Endothelial cell of umbilical vein (primary cell): ENCODE data around the gene IL22. TPM values are rescaled to one million over a fixed set of nuclear protein-coding genes. Genes with fewer than 3 reads are reported as not detected.

Source experiments
- BruUV-seq: library from RNA; stranded (reverse); fragments of 400-500 nt; replicated peaks from 2 replicates; lab custom pipeline; 2021; lab: Mats Ljungman, UMichigan
- CTCF ChIA-PET: fragments of 300-600, 350-600 bp; sonication (Branson Sonifier 250); formaldehyde crosslinking; loops from one replicate; lab custom pipeline; 2021; ENCODE audit warnings: antibody characterized with exemption, inconsistent platforms; lab: Charles Lee
- POLR2A ChIA-PET: fragments of 300-600, 350-600 bp; sonication (Branson Sonifier 250); formaldehyde crosslinking; loops from one replicate; lab custom pipeline; 2021; ENCODE audit warnings: antibody characterized with exemption, inconsistent platforms; lab: Charles Lee
- DNase-seq: peaks from one replicate; pipeline ENCODE4 v3.0.0-alpha.2; 2011; ENCODE audit warnings: low read depth, low spot score
- FAIRE-seq: peaks from 2 replicates; lab custom pipeline; 2011; peaks lifted over from hg19 to GRCh38; lab: Jason Lieb, UNC
- H2AFZ ChIP-seq: 2 replicates; pipeline ENCODE4 v1.6.0; 2012; ENCODE audit warnings: low read depth, low read length, control low read depth, inconsistent platforms
- H3K27ac ChIP-seq: 2 replicates; pipeline ENCODE4 v1.5.1; 2011; ENCODE audit warnings: low read depth, mild to moderate bottlenecking, control low read depth, low read length, moderate library complexity; ENCODE audit not compliant: insufficient read depth
- H3K27me3 ChIP-seq, 2 experiments: 2 replicates each; pipeline versions ENCODE4 v1.6.0 to v1.6.1; 2011; ENCODE audit warnings: low read length in 2 of 2, mixed read lengths in 1 of 2; ENCODE audit not compliant: control insufficient read depth in 2 of 2, insufficient read depth in 2 of 2
- H3K36me3 ChIP-seq, 2 experiments: 2 replicates in 1 of 2; 3 replicates in 1 of 2; pipeline ENCODE4 v1.5.1; 2011; ENCODE audit warnings: low read length in 2 of 2, mild to moderate bottlenecking in 1 of 2, moderate library complexity in 1 of 2; ENCODE audit not compliant: control insufficient read depth in 2 of 2, insufficient read depth in 2 of 2; ENCODE audit errors: extremely low read depth in 1 of 2
- H3K4me1 ChIP-seq: 3 replicates; pipeline ENCODE4 v1.5.1; 2011; ENCODE audit warnings: mild to moderate bottlenecking, low read length; ENCODE audit not compliant: control insufficient read depth, insufficient read depth; ENCODE audit errors: extremely low read depth
- H3K4me2 ChIP-seq: 2 replicates; pipeline ENCODE4 v1.6.1; 2011; ENCODE audit warnings: low read length, control low read depth, mixed read lengths; ENCODE audit not compliant: insufficient read depth
- H3K4me3 ChIP-seq, 3 experiments: fragments of 200-600 bp in 1 of 3; sonication (generic), shearing (Covaris generic) in 1 of 3; replicated peaks in 1 of 3; 2 replicates each; pipeline ENCODE4 v1.5.1; 2011 to 2016; ENCODE audit warnings: control low read depth in 3 of 3, low read length in 3 of 3, mild to moderate bottlenecking in 2 of 3, inconsistent platforms in 1 of 3, low read depth in 1 of 3, moderate library complexity in 1 of 3; ENCODE audit not compliant: insufficient read depth in 1 of 3
- H3K79me2 ChIP-seq: 2 replicates; pipeline ENCODE4 v1.6.0; 2012; ENCODE audit warnings: low read length, inconsistent platforms; ENCODE audit not compliant: control insufficient read depth, insufficient read depth
- H3K9ac ChIP-seq: replicated peaks from 2 replicates; pipeline ENCODE3; 2011; ENCODE audit warnings: low read length, control low read depth; ENCODE audit not compliant: insufficient read depth; ENCODE audit errors: extremely low read depth
- H3K9me1 ChIP-seq: replicated peaks from 3 replicates; pipeline ENCODE4 v1.6.0; 2011; ENCODE audit warnings: mild to moderate bottlenecking, low read length; ENCODE audit not compliant: control insufficient read depth, insufficient read depth; ENCODE audit errors: extremely low read depth
- H3K9me3 ChIP-seq: replicated peaks from 2 replicates; pipeline ENCODE4 v1.5.1; 2012; ENCODE audit warnings: low read length, inconsistent platforms; ENCODE audit not compliant: control insufficient read depth, insufficient read depth
- H4K20me1 ChIP-seq: replicated peaks from 2 replicates; pipeline ENCODE3; 2011; ENCODE audit warnings: mild to moderate bottlenecking, low read length; ENCODE audit not compliant: control insufficient read depth, insufficient read depth; ENCODE audit errors: extremely low read depth
- FOS ChIP-seq: IDR thresholded peaks from 2 replicates; pipeline ENCODE4 v1.6.1; 2011; ENCODE audit warnings: mild to moderate bottlenecking, low read length, moderate library complexity, borderline replicate concordance; ENCODE audit not compliant: insufficient read depth
- GATA2 ChIP-seq: IDR thresholded peaks from 2 replicates; pipeline ENCODE4 v1.7.0; 2011; ENCODE audit warnings: low read depth, mild to moderate bottlenecking, moderate library complexity, mixed read lengths, low read length; ENCODE audit not compliant: insufficient read length, insufficient read depth
- MYC ChIP-seq: IDR thresholded peaks from one replicate; pipeline ENCODE4 v1.6.1; 2011; ENCODE audit warnings: mild to moderate bottlenecking, low read depth, low read length
- POLR2A ChIP-seq: IDR thresholded peaks from 2 replicates; pipeline ENCODE4 v1.6.1; 2012; ENCODE audit warnings: low read depth, mild to moderate bottlenecking, control low read depth, low read length
- dilution Hi-C: fragments of 300-500 bp; cut with MboI; formaldehyde crosslinking; loops from one replicate; pipeline ENCODE4 v1.15.0; 2019; ENCODE audit warnings: low sequenced_read_pairs; ENCODE audit not compliant: extremely low pct_ligation_motif_present
- intact Hi-C: fragments of 100-400 bp; cut with micrococcal nuclease; formaldehyde crosslinking; loops from one replicate; pipeline ENCODE4 v1.10.0; 2022
- polyA plus RNA-seq, 4 experiments: library from polyadenylated mRNA; depleted of rRNA in 3 of 4; stranded (reverse) in 3 of 4; unstranded in 1 of 4; fragments of >200 nt; gene quantifications; 2 replicates each; pipeline versions ENCODE4 v1.2.1 to v1.2.3, GENCODE V29; 2011 to 2012; ENCODE audit warnings: missing spikeins in 1 of 4
- total RNA-seq: library from RNA; stranded (reverse); gene quantifications from 2 replicates; pipeline ENCODE4 v1.2.3, GENCODE V29; 2021
- TF ChIP-seq, protein P1 (sequence below), 2 donors: IDR thresholded peaks; 1 replicate in 1 of 2; 2 replicates in 1 of 2; pipeline ENCODE4 v1.5.1; 2011; ENCODE audit warnings: low read length in 2 of 2, mild to moderate bottlenecking in 2 of 2, moderate library complexity in 2 of 2, control low read depth in 1 of 2, inconsistent platforms in 1 of 2, low read depth in 1 of 2; ENCODE audit not compliant: insufficient read depth in 1 of 2; ENCODE audit errors: extremely low read depth in 1 of 2

The IL22 gene
- total and polyA plus RNA-seq, 2 donors (not counting 3 experiments of a cell fraction or from before 2014, with no cell fraction given), result not detected

GRCh38 chr12:68223067-68223747, 30.2 kb downstream of the IL22 start:
- Histone ChIP-seq H3K27me3 (peaks cover 0 to 2% of the 10 kb centered on the region in 2 experiments), H3K27ac (no peak overlapping the region), H3K36me3 (no peaks in the 10 kb centered on the region), H3K4me2 (peak overlapping the region; percentile 28), H3K4me3 (no peak overlapping the region), H3K9ac (no peak overlapping the region), H4K20me1 (no peaks in the 10 kb centered on the region), H3K79me2 (no peaks in the 10 kb centered on the region), H3K9me3 (no peaks in the 10 kb centered on the region), H3K4me1 (peaks cover 6% of the 10 kb centered on the region), H2AFZ (peak overlapping the region; percentile 69), H3K9me1 (no peaks in the 10 kb centered on the region)
- FAIRE-seq, result peak; percentile 98
- DNase-seq, result peak; percentile 88
- TF ChIP-seq, protein P1, sequence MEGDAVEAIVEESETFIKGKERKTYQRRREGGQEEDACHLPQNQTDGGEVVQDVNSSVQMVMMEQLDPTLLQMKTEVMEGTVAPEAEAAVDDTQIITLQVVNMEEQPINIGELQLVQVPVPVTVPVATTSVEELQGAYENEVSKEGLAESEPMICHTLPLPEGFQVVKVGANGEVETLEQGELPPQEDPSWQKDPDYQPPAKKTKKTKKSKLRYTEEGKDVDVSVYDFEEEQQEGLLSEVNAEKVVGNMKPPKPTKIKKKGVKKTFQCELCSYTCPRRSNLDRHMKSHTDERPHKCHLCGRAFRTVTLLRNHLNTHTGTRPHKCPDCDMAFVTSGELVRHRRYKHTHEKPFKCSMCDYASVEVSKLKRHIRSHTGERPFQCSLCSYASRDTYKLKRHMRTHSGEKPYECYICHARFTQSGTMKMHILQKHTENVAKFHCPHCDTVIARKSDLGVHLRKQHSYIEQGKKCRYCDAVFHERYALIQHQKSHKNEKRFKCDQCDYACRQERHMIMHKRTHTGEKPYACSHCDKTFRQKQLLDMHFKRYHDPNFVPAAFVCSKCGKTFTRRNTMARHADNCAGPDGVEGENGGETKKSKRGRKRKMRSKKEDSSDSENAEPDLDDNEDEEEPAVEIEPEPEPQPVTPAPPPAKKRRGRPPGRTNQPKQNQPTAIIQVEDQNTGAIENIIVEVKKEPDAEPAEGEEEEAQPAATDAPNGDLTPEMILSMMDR (IDR thresholded peaks at IDR 0.05; ENCODE audit: extremely low read depth in 1 of 2, insufficient read depth in 1 of 2, low read depth in 1 of 2, low read length in 2 of 2), result peak; percentile 84 to 86
- TF ChIP-seq POLR2A, result no peak
- TF ChIP-seq MYC, result no peak
- TF ChIP-seq FOS, result no peak
- TF ChIP-seq GATA2, result peak; percentile 37
- ChIA-PET POLR2A (no interaction called here), CTCF (interaction anchor here (0.6 to 6.1 kb wide), 24 partner anchors 8 to 869 kb away, joined by 3 to 183 read pairs (median 4); no protein-coding TSS in a partner anchor)
- dilution Hi-C loops (no loop called here), intact Hi-C loops (loop anchor here (1.0 to 10.0 kb wide), 6 partner anchors 94 to 866 kb away; partner anchors contain the start of genes MDM2, NUP107 and RAP1B)
- BruUV-seq, result no TSS peak
